D721Med (cell line): ENCODE data around the gene PGAP3.
"Not testable (repeated sequence)": the region's sequence is repeated elsewhere in the genome, so short reads cannot be mapped to it uniquely, and the experiment has no call there.

Experiments
- DNase-seq: peaks from one replicate; pipeline ENCODE4 v3.0.0; 2011; ENCODE audit warnings: low spot score; ENCODE audit not compliant: insufficient read length
- FAIRE-seq: peaks from 2 replicates; lab custom pipeline; 2011; peaks lifted over from hg19 to GRCh38; lab: Jason Lieb, UNC
- CTCF ChIP-seq: IDR thresholded peaks from 2 replicates; pipeline ENCODE4 v1.5.1; 2012; ENCODE audit warnings: mild to moderate bottlenecking, control low read depth; ENCODE audit not compliant: insufficient read depth; ENCODE audit errors: missing control alignments

The PGAP3 gene

GRCh38 chr17:39729280-39729851, 41.5 kb upstream of the PGAP3 start:
- TF ChIP-seq CTCF, result no peak
- FAIRE-seq, result no peak
- DNase-seq, result no peak

GRCh38 chr17:39727556-39727955, 39.7 kb upstream of the PGAP3 start:
- FAIRE-seq, result no peak
- DNase-seq, result no peak
- TF ChIP-seq CTCF, result no peak

GRCh38 chr17:39726617-39727016, 38.8 kb upstream of the PGAP3 start:
- no peak for TF ChIP-seq CTCF
- FAIRE-seq, result no peak
- no peak for DNase-seq

GRCh38 chr17:39725923-39726322, 38.1 kb upstream of the PGAP3 start:
- FAIRE-seq, DNase-seq: not testable (repeated sequence)

- TF ChIP-seq CTCF, result no peak
- DNase-seq, result no peak
- FAIRE-seq, result no peak
Observed at GRCh38 chr17:39724731-39725130, 36.9 kb upstream of the PGAP3 start.

- no peak for DNase-seq
- FAIRE-seq, result no peak
- no peak for TF ChIP-seq CTCF
Observed at GRCh38 chr17:39722965-39723848, 35.4 kb upstream of the PGAP3 start.

- TF ChIP-seq CTCF, result no peak
- FAIRE-seq, result no peak
- DNase-seq, result no peak
Observed at GRCh38 chr17:39722104-39722503, 34.2 kb upstream of the PGAP3 start.
